GM19397 (cell line): ENCODE results near the gene RHOBTB3.

ENCODE experiments used
- ATAC-seq: cut with Tn5 transposase; IDR thresholded peaks from one replicate; pipeline ENCODE4 v1.9.1; 2021; ENCODE audit warnings: mild to moderate bottlenecking, moderate library complexity; ENCODE audit not compliant: unreplicated experiment

Gene RHOBTB3

DNA sequence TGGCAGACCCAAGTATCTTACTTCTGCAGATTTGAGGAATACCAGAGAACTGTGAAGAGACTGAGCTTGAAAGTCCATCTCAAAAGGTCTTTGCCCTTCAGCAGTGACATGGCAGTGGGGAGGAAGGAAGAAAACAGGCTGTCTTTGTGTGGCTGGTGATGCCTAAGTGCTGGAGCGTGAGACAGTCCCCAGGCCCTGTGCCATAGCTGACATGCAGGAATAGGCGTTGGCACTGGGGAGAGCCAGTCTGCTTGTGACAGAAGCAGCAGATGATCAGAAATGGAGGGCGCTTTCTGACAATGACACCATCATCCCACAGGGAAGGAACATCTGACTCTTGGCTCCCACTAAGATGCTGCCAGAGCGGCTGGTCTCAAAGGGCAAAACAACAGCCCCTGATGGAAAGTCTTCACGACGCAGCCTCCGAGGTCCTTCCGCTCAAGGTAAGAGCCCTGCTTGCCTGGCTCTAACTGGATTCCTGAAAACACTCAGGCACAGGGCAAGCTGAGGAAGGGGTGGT is 106.9 kb downstream of the RHOBTB3 start:
- ATAC-seq: no peak

DNA sequence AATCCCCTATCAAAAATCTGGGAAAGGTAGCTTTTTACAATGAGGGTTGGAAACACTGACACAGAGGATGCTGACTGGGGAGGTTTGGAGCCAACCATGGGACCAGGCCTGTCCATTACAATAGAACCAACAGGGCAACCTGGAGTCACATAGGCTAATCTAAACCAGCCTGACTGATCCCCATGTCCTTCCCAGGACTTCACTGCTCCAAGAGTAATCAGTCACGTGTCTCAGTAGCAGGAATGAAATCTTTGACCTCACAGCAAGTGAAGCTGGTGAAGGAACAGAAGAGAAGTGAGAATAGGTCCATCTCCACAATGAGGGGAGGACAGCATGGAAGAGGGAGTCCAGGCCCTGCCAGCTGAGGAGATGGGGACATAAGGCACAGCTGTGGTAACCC is 107.4 kb downstream of the RHOBTB3 start:
- ATAC-seq: no peak

DNA sequence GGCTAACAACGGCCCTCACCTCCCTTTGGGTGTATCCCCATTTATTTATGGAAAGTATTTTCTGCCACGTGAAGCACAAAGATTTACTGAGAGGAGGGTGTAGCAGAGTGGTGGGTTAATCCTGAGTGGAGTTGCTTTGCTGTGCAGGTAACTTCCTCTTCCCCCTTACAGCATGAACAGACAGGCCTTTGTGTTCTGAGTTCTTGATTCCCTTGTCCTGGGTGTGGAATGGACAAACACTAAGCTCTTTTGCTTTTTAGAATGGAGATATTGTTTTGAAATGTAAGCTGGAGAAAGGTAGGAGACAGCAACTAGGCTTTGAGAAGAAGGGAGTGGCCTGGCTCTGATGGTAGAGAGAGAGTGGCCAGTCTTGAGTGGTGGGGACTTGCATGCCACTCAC is 108.5 kb downstream of the RHOBTB3 start:
- ATAC-seq: no peak

DNA sequence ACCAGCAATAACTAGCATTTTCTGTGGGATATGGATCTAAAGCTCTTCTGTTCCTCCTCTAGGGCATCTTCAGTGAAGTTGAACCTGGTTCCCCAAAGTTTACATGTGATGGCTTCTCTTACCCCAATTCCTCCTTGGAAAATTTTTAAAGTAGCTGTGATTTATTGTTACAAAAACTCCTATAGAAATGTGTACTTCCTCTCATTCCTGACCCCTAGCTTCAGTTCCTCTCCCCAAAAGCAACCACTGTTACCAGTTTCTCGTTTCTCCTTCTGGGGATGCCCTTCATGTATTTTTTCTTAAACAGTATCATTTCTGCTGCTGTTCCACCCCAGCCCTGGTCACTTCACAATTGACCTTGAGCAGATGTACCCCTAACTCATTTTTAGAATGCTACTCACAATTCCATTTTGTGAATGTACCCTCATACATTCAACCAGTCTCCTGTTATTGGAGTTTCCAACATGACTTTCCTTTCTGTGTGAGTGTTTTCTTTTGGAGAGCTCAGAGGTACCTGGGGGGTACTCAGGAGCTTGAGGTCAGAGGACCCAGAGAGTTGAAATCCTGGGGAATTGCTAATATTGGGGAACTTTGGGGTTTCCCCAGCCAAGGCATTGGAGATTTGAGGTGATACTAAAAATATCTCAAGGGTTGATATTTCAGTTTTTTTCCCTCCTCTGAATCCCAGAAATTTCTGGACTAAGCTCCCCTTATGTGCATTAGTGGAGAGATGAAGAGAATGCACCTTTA is 110.0 kb downstream of the RHOBTB3 start:
- no peak for ATAC-seq

DNA sequence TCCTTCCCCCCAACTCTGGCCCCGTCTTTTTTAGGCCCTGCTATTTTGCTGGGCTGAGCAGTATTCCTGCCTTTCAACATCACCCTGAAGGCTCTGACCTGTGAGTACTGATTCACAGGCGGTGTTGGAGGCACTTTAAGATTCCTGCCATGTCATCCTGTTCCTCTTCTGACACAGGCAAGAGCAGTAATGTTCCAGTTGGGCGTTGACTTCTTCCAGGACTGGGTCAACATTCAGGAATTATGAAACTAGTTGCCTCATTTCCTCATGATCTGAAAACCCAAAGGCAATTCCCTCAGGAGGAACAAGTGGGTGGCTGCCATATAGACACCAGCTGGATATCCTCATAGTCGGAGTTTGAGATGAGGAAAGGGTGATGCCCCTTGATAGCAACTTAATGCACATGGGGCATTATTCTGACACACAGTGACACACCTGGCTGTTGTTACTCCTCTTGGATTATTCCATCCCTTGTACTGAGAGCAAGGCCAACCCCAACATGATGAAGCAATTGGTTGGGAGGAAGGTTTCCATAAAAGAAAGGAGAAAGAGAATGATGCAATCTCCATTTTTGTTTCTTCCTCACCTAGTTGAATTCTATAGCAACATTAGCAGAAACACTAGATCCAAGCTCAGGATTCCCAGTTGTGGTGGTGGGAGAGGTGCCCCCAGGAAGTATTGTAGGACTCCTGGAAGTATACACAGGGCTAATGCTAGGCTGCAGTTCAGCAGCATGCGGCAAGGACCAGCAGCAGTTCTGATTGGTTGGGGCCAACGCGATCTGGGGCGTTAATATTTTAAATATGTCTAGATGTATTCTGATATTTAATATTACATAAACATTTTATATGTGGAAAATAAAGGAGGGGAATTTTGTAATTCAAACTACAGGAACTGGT is 111.0 kb downstream of the RHOBTB3 start:
- no peak for ATAC-seq

DNA sequence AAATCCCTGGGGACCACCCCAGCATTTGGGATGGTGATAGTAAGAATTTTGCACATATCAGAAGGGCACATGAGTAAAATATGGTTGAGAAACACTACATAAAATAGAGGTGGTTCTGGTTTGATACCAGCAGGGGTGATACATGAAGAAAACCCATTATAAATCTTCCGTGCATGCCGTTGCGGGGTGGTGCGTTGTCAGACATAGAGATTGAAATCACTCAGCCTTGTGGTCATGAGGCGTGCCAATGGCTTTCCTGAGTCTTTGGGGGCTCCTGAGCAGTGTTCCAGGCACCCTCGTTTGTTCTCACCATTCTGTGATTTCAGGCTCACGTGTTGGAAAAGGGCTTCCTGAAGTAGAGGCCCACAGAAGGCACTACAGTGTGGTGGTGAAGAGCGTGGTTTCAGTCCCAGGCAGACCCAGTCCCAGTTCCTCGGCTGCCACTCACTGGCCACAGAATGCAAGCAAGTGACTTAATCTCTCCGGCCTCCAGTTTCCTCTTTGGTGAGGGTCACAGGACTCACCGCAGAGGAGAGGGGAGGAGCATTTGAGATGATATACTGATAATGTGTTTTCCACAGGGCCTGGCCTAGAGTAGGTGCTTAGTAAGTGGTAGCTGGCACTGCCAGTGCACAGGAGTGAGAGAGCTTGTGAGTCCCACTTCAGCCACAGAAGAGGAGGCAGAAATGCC is 111.9 kb downstream of the RHOBTB3 start:
- ATAC-seq: peak; percentile 91

DNA sequence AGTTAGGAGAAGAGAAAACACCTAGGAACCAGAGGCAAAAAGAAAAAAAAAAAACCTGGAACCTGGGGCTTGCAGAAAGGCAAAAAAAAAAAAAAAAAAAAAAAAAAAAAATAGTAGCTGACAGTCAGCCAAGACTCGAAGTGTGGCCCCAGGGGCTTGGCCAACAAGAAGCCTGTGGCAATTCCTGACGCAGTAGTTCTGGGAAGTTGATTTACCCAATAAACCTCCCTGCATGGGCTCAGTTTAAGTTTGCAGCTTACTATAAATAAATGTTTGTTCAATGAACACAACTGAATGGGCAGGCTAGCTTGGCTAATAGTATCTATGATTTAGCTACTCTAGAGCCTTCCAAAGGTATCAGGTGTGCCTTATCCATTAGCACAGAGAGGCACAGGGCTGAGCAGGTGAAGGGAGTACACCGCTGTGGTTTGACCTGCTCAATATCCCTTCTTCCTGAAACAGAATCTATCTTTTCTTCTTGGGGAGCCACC is 112.6 kb downstream of the RHOBTB3 start:
- no peak for ATAC-seq

DNA sequence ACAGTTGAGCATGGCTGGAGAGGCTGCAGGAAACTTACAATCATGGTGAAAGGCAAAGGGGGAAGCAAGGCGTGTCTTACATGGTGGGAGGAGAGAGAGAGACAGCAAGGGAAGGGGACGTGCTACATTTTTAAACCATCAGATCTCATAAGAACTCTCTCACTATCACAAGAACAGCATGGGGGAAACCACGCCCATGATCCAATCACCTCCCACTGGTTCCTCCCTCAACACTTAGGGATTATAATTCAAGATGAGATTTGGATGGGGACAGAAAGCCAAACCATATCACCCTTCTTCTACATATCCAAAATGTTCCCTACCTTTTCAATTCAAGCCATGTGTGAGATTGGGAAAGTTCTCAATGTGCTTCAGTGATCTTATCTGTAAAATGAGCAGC is 114.3 kb downstream of the RHOBTB3 start:
- ATAC-seq: no peak
